HG03432 (cell line): ENCODE data around the gene POU6F2.
A peak's percentile ranks its signal among the peaks of the same experiment; 100 is the strongest.

Source experiments
- ATAC-seq: cut with Tn5 transposase; IDR thresholded peaks from one replicate; pipeline ENCODE4 v1.9.1; 2021; ENCODE audit warnings: mild to moderate bottlenecking, moderate library complexity; ENCODE audit not compliant: unreplicated experiment

Gene POU6F2

GRCh38 chr7:39384386-39384785 lies 406.7 kb downstream of the POU6F2 start:
- ATAC-seq, result no peak

GRCh38 chr7:39386718-39387117 lies 409.0 kb downstream of the POU6F2 start:
- no peak for ATAC-seq

GRCh38 chr7:39392151-39392550 lies 414.4 kb downstream of the POU6F2 start:
- no peak for ATAC-seq

GRCh38 chr7:39394105-39394680 lies 416.5 kb downstream of the POU6F2 start:
- ATAC-seq, result no peak

GRCh38 chr7:39399458-39399857 lies 421.7 kb downstream of the POU6F2 start:
- no peak for ATAC-seq

GRCh38 chr7:39399986-39400385 lies 422.3 kb downstream of the POU6F2 start:
- no peak for ATAC-seq

GRCh38 chr7:39400836-39401235 lies 423.1 kb downstream of the POU6F2 start:
- ATAC-seq, result no peak

GRCh38 chr7:39402034-39402433 lies 424.3 kb downstream of the POU6F2 start:
- ATAC-seq, result no peak

GRCh38 chr7:39404907-39405306 lies 427.2 kb downstream of the POU6F2 start:
- ATAC-seq, result no peak

GRCh38 chr7:39405581-39405980 lies 427.9 kb downstream of the POU6F2 start:
- ATAC-seq, result no peak

- peak; percentile 71 for ATAC-seq
These were observed 428.8 kb downstream of the POU6F2 start for GRCh38 chr7:39406467-39406866.

- no peak for ATAC-seq
These were observed 429.4 kb downstream of the POU6F2 start for GRCh38 chr7:39407137-39407536.

- ATAC-seq, result no peak
These were observed 430.0 kb downstream of the POU6F2 start for GRCh38 chr7:39407723-39408122.

- ATAC-seq, result no peak
These were observed 431.2 kb downstream of the POU6F2 start for GRCh38 chr7:39408906-39409305.

- ATAC-seq, result no peak
These were observed 432.9 kb downstream of the POU6F2 start for GRCh38 chr7:39410582-39410981.

GRCh38 chr7:39413636-39414223 lies 436.0 kb downstream of the POU6F2 start:
- no peak for ATAC-seq

- peak; percentile 94 for ATAC-seq
These were observed 436.7 kb downstream of the POU6F2 start for GRCh38 chr7:39414224-39415035.

GRCh38 chr7:39415091-39415787 lies 437.5 kb downstream of the POU6F2 start:
- ATAC-seq, result no peak

GRCh38 chr7:39416866-39417265 lies 439.2 kb downstream of the POU6F2 start:
- ATAC-seq, result no peak

GRCh38 chr7:39417642-39418041 lies 439.9 kb downstream of the POU6F2 start:
- no peak for ATAC-seq

GRCh38 chr7:39421251-39421650 lies 443.5 kb downstream of the POU6F2 start:
- no peak for ATAC-seq

- ATAC-seq, result no peak
These were observed 444.0 kb downstream of the POU6F2 start for GRCh38 chr7:39421661-39422060.
